ENCODE results near the gene CREBBP.
"Not testable (repeated sequence)": the region's sequence is repeated elsewhere in the genome, so short reads cannot be mapped to it uniquely, and the experiment has no call there.

The CREBBP gene

DNA sequence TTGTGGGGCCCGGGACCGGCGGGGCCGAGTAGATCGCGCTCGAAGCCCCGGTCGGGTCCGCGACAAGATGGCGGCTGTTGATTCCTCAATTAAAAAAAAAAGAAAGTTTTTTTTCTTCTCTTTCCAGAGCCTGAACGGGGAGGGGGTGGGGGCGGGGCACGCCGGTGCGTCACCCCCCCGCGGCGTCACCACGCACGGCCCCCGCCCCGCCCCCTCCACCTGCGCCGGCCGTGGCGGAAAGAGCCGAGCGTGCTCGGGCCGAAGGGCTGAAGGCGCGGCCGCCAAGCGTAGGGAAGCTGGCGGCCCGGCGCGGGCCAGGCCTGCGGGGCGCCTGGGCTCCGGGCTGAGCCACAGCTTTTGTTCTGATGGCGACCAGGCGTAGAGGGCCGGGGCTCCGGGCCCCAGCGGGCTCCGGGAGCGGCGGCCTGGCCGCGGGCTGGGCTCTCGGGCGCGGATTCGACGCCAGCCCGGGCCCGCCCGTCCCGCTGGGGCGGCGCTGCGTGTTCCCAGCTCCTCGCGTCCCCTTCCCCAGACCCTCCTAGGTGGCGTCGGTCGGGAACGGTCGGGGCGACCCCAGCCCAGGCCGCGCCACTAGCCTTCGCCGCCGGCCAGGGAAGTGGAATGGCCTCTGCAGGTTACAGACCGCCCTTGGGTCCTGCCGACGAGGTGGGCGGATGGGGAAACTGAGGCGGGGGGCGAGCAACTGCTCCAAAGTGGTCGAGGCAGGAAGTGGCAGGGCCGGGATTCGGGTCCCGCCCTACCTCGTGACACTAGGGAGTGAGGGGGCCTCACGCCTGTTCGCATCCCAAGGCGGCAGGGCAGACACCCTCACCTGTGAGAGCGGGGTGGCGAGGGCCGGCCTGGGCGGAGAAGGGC lies at the start of gene CREBBP:
TSS of gene CREBBP (minus strand) at position 91 of the 876 bp plus-strand sequence. CDS start 797 bp downstream, outside the sequence.
- DNase-seq: peak; percentile 81 to 82

DNA sequence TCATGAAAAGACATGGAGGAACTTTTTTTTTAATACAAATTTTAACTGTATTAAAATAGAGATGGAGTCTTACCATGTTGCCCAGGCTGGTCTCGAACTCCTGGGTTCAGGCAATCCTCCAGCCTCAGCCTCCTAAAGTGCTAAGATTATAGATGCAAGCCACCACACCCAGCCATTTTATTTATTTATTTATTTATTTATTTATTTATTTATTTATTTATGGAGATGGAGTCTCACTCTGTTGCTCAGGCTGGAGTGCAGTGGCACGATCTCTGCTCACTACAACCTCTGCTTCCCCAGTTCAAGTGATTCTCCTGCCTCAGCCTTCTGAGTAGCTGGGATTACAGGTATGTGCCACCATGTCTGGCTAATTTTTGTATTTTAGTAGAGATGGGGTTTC lies 46.6 kb upstream of the CREBBP start:
- DNase-seq: not testable (repeated sequence)

DNA sequence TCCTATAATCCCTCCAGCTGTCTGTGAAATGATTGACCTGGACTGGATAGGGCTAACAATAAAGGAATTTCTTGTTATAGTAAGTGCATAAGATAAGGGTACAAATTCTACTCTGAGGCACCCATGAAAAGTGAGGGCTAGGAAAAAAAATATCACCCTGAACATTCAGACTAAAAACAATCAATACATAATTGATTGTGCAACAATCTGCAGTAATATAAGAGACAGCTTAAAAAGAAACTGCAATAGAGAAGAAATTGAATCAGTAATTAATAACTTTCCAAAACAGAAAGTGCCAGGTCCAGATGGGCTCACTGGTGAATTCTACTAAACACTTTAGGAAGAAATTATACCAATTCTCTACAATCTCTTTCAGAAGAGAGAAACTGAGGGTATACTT lies 44.2 kb upstream of the CREBBP start:
- no peak for DNase-seq

DNA sequence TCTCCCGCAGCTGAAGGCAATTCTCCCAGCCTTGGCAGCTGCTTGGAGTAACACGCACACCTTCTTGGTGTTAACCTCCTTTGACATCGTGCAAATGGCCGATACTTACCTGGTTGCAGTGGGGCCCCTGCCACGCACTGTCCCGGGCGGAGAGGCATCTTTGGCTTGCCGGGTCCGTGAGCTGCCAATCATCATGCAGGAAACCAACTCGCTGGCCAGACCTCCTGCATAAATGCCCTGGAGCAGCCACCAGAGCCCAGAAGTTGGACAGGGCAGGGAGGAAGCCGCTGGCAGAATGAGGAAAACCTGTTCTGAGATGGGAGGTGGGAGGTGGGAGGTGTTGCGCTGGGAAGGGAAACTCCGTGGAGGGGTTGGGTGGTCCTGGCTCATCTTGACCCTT lies 41.7 kb upstream of the CREBBP start:
- no peak for DNase-seq

DNA sequence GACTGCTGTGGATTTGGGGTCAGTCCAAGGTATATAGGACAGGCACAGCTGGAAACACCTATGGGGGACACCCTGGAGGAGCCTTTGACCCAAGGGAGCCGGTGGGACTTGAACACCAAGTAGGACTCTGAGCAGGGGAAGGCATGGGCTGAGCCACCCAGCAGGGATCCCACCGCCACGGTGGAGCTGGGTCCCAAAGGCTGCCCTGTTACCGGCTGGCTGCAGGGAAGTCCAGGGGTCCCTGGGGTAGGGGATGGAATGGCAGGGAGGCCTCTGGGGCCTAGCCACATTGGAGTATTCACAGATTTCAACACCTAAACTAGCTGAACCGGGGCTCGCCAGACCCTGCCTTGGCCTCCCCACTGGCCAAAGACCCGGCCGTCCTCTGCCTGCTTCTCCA lies 39.7 kb upstream of the CREBBP start:
- DNase-seq: no peak

DNA sequence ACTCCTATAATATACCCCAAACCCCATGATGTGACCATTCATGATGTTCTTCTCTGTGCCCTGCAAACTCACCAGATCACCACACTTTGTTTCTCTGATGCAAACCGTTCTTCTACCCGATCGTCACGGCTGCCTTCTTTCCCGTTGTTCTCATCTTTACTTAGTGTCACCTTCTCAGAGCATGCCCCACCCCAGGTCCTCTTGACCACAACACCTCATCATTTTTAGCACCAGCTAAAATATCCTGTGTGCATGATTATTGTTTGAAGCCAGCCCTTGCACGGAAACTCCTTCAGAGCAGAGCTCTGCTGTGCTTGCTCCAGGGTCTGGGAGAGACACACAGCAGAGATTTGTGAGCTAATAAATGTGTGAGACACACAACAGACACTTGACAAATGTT lies 38.9 kb upstream of the CREBBP start:
- DNase-seq: no peak

DNA sequence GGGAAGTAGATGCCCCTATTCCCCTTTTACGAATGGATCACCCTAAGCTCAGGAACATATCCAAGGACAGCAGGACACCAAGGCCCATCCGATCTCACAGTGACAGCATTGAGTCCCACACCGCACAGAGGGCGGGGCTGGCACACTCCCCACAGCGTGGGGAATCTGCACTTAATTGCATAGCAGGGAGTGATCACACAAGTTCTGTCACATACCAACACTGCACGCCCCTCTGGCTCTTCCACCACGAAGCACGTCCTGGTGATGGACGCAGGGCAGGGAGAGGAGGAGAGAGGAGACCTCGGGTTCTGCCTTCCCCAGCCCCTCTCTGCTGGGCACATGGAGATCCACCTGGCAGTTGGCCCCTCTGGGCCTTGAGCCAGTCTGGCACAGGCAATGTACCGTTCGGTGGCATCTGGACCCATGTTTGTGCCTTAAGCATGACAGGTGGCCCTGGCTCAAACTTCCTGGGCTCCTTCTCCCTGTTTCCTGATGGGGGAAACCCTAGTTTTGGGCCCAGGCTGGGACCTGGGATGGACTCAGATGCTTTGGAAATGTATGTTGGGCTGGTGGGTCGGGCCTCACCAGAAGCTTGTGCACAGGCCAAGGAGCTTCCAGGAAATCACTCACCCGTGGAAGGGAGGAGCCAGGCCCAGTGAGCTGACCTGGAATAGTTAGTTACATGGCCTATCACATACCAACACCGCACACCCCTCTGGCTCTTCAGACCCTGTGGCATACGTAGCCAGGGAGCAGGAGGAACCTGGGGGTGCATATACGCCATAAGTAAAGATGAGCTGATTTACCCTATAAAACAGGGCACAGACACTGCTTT lies 35.1 kb upstream of the CREBBP start:
- DNase-seq: no peak

DNA sequence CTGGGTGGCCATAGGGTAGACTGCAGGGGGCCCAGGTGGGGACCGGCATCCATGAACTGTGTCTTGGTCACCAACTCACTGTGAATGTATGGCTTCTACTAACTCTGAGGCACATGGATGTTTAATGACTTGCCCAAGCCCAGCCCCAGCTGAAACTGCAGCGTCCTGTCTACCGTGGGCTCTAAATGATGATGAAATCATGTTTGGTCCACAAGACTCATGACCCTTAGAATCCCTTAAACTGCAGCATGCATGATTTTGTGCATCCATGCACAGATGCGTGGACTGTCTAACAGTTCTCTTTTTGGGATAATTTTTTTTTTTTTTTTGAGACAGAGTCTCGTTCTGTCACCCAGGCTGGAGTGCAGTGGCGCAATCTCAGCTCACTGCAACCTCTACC lies 32.4 kb upstream of the CREBBP start:
- DNase-seq: no peak

DNA sequence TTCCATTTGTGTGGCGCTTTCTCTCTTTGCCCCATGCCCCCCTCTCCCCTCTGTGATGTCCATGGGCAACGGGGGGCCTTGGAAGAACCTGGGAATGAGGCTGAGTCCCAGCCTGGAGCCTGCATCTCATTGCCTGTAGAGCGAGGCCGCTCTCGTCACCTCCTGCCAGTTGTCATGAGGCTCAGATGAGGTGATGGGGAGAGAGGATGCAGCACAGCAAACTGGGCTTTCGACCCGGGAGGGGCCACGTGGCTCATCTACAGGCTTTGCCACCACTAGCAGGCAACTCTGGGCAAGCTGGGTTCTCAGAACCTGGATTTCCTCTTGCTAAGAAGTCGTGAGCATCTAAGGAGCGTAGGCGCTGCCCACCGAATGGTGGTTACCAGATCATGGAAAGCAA lies 31.9 kb upstream of the CREBBP start:
- no peak for DNase-seq

DNA sequence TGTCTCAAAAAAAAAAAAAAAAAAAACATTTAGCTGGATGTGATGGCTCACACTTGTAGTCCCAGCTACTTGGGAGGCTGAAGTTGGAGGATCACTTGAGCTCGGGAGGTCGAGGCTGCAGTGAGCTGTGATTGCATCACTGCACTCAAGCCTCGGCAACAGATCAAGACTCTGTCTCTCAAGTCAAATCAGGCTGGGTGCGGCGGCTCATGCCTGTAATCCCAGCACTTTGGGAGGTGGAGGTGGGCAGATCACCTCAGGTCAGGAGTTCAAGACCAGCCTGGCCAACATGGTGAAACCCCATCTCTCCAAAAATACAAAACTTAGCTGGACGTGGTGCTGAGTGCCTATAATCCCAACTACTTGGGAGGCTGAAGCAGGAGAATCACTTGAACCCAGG lies 31.2 kb upstream of the CREBBP start:
- DNase-seq: not testable (repeated sequence)

DNA sequence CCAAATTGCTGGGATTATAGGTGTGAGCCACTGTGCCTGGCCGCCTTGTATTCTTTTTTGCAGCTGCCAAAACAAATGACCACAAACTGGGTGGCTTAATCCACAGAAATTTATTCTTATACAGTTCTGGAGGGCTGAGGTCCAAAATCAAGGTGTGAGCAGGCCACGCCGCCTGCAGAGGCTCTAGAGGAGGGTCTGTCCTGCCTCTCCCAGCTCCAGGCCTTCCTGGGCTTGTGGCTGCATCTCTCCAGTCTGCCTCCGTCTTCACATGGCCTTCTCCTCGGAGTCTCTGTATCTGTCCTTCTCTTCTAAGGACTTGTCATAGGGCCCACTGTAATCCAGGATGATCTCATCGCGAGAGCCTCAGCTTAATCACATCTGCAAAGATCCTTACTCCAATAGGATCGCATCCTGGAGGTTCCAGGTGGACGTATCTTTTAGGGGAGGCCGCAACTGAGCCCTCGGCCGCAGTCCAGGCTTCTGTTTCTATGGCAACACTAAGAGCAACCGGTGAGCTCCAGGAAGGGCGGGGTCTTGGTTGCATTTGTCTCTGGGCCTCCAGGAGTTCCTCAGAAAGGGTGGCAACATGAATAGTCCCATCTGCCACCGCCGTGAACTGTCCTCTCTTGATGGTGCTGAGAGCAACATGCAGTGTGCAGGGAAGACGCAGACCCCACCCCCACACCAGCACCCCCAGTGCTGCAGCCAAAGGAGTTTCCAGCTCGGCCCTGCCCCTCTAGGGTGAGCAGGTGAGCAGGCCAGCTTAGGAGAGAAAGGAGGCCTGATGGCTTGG lies 29.5 kb upstream of the CREBBP start:
- DNase-seq: no peak

DNA sequence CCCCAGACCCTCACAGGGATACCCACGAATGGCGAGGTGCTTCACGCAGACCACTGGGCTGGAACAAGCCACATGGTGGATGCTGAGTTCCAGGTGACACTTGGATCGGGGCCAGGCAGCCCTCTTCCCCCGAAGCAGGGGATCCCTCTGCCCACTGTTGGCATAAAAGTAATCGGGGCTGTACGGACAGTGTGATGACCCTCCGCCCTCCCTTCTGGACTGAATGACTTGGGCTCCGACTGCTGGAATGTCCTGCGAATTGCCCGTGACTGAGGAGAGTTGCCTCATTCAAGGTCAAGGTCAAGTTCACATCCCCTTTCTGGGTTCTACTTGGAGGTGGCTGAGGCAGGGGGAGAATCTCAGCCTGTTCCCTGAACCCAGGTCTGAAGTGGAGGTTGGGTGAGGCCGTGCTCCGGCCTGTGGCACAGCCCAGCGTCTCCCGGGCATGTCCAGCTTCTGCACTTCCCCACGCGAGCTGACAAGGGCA lies 28.5 kb upstream of the CREBBP start:
- DNase-seq: no peak

DNA sequence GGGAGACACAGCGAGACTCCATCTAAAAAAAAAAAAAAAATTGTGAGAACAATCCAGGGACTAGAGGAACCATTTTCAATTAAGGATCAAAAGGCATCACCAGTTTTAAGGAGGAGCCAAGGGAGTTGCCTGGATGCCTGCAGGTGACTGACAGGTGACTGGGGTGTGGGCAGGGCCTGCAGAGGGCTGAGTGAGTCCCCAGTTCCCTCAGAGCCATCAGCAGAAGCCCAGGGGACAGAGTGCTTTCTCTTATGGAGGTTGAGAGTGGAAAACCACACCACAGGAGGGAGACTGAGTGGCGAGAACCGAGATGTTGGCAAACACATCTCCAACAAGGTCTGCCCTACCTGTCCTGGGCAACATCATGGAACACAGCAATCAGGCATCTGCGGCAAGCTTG lies 27.1 kb upstream of the CREBBP start:
- no peak for DNase-seq

DNA sequence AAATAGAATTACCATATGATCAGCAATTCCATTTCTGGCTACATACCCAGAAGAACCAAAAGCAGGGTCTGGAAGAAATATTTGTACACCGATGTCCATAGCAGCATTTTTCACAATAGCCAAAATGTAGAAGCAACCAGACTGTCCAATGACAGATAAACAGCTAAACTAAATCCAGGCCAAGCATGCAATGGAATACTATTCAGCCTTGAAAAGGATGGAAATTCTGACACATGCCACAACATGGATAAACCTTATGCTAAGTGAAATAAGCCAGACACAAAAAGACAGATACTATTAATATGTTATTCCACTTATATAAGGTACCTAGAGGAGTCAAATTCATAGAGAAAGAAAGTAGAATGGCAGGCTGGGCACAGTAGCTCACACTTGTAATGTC lies 25.9 kb upstream of the CREBBP start:
- DNase-seq: no peak

DNA sequence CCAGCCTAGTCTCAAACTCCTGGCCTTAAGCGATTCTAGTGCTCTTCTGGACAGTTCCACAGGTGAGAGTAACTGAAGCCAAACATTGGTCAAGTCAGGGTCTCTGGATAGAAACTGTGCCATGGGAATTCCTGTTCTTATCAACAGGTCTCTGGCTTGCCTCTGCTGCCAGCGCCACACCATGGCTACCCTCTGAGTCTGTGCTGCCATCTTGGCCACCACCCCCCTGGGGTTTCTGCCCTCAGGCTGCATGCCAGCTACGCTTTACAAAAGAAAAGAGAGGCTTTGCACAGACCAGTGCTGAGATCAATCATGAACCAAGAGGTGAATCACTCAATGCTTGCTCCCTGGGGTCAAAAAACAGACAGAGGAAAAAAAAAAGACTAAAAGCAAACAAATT lies 24.4 kb upstream of the CREBBP start:
- DNase-seq: no peak

DNA sequence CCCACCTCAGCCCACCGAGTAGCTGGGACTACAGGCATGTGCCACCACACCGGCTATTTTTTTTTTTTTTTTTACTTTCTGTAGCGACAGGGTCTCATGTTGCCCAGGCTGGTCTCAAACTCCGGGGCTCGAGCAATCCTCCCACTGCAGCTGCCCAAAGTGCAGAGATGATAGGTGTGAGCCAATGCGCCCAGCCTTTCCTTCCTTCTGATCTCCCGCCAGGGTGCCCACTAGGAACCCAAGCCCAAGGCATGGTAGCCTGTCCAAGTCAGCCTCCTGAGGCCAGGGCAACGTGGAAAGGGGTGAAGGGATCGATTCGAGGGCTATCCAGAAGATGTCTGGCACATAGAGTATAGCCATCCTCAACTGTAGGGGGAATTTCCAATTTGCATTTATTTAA lies 9.6 kb upstream of the CREBBP start:
- DNase-seq: no peak

DNA sequence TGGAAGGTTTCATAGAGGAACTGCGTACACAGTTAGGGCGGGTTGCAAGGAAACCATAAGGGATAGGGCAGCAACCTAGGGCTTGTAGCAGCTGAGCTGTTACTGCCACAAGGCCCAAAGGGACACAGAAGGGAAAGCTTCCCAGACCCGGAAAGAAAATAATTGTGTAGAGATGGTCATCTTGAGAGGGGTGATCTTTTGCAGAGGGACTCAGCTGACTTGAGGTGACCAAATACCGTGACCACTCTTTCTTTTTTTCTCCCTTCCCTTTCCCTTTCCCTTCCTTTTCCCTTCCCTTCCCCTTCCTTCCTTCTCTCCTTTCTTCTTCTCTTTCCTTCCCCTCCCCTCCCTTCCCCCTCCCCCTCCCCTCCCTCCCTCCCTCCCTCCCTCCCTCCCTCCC lies 8.5 kb upstream of the CREBBP start:
- no peak for DNase-seq

DNA sequence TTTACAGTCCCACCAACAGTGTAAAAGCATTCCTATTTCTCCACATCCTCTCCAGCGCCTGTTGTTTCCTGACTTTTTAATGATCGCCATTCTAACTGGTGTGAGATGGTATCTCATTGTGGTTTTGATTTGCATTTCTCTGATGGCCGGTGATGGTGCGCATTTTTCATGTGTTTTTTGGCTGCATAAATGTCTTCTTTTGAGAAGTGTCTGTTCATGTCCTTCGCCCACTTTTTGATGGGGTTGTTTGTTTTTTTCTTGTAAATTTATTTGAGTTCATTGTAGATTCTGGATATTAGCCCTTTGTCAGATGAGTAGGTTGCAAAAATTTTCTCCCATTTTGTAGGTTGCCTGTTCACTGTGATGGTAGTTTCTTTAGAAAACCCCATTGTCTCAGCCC lies 5.5 kb upstream of the CREBBP start:
- not testable (repeated sequence) for DNase-seq

DNA sequence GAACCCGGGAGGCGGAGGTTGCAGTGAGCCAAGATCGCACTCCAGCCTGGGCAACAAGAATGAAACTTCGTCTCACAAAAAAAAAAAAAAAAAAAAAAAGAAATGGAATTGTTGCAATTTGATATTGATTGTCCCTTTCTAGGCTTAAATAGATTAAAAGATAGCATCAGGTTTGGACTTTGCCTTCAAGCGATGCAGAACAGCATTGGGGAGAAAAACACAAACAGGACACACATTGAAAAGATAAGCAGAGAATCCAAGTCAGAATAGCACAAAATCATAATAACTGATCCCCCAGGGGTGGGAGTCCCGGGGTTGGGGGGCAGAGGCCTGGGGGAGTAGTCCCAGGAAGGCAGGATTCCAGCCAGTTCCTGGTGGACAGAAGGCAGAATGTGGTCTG lies 3.9 kb upstream of the CREBBP start:
- DNase-seq: no peak

DNA sequence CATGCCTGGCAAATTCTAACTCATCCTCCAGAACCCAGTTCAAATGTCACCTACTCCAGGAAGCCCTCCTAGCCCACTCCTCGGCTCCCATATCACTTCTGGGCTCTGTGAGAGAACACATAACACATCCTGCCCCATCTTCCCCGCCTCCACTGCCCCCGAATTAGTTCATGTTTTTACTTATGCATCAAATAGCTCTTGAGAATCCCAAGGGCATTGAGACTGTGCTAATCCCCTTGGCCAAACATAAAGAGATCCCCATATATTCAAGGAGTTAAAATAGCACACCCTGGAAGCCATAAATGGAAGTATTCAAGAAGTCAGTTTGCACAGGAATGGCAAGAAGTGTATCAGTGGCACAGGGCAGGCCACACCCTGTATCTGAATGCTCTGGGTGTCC lies 2.0 kb upstream of the CREBBP start:
- no peak for DNase-seq

DNA sequence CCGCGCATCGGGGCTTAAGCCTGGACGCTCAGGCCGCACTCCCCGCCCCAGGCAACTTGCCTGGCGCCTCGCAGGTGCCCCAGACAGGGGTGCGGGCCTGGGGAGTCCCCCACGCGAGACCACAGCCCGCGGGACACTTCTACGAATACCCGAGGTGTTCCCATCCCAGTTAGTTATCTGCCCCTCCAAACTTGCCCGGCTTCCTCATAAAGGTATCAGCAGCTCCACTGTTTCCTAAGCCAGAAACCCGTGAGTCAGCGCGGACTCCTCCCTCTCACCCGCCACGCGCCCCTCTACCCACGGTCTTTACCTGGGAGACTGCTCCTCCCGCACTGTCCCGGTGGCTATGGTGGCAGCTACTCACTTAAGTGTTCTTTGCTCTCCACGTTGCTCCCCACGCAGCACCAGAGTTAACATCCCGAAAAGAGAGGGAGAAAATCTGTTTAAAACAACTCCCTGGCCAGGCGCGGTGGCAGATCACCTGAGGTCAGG lies 1.0 kb upstream of the CREBBP start:
- DNase-seq: peak in 1 of 2 experiments; percentile 19

DNA sequence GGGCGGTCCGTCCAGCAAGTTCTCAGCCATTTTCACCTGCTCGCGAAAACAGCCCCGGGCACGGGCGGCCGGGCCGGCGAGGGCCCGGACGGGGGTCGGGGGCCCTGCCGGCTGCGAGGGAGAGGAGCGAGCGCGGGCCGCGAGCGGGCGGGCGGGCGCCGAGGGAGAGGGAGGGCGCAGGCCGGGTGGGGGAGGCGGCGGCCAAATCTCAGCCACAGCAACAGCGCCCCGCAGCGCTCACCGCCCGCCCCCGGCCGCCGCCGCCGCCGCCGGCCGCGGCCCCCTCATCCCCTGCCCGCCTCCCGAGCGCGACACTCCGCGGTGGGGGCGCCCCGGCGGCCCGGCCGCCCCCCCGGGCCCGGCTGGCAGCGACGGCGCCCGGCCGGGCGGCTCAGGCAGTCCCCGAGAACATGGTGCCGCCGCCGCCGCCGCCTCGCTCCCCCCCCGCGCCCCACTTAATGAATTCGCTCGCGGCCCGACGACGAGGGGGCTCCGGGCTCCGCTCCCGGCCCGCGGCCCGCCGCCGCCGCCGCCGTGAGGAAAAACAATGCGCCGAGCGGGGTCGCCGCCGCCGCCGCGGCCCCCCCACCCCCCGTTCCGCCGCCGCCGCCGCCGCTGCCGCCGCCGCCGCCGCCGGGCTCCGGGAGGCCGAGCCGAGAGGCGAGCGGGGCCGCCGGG lies 487 bp downstream of the CREBBP start:
- DNase-seq: peak; percentile 67 to 74
